Activated CD4-positive, alpha-beta T cell treated with anti-CD3 and anti-CD28 coated beads for 36 hours (primary cell): ENCODE data around the gene CCDC106. TPM values are rescaled to one million over a fixed set of nuclear protein-coding genes. Genes with fewer than 3 reads are reported as not detected.

Source experiments
- ATAC-seq: fragments of 200-7000 bp; cut with Tn5 transposase; one replicate; pipeline ENCODE4 v1.10.0; 2021; ENCODE audit warnings: mild to moderate bottlenecking, moderate library complexity
- CTCF ChIA-PET: fragments of 350-600 bp; sonication (Branson Sonifier 250); formaldehyde crosslinking; loops from one replicate; lab custom pipeline; 2021; ENCODE audit warnings: antibody characterized with exemption; lab: Charles Lee
- POLR2A ChIA-PET: fragments of 350-600 bp; sonication (Branson Sonifier 250); formaldehyde crosslinking; loops from one replicate; lab custom pipeline; 2021; ENCODE audit warnings: antibody characterized with exemption, inconsistent platforms; lab: Charles Lee
- DNase-seq: peaks from one replicate; pipeline ENCODE4 v3.0.0-alpha.2; 2020
- H3K27ac Mint-ChIP-seq: one replicate; pipeline ENCODE4 v1.8.0; 2021; ENCODE audit warnings: mixed read lengths
- H3K27me3 Mint-ChIP-seq: one replicate; pipeline ENCODE4 v1.8.0; 2021; ENCODE audit warnings: mixed read lengths
- H3K36me3 Mint-ChIP-seq: one replicate; pipeline ENCODE4 v1.8.0; 2021; ENCODE audit warnings: low read depth, mixed read lengths
- H3K4me1 Mint-ChIP-seq: one replicate; pipeline ENCODE4 v1.8.0; 2021; ENCODE audit warnings: mixed read lengths
- H3K4me3 Mint-ChIP-seq: one replicate; pipeline ENCODE4 v1.8.0; 2021; ENCODE audit warnings: mild to moderate bottlenecking, moderate library complexity, mixed read lengths
- H3K9me3 Mint-ChIP-seq: one replicate; pipeline ENCODE4 v1.8.0; 2021; ENCODE audit warnings: low read depth, mixed read lengths
- intact Hi-C, 2 experiments: fragments of 100-400 bp; cut with DNase I in 1 of 2; cut with micrococcal nuclease in 1 of 2; formaldehyde crosslinking; loops; one replicate each; pipeline versions ENCODE4 v1.14.2 to v1.15.1; 2022 to 2024; cut with DNase I, micrococcal nuclease
- total RNA-seq, 2 experiments: library from RNA; stranded (reverse); gene quantifications; one replicate each; pipeline ENCODE4 v1.2.3, GENCODE V29; 2021

Gene CCDC106
- total RNA-seq, 2 experiments from 2014 or later = 6.2 to 6.3 TPM

DNA sequence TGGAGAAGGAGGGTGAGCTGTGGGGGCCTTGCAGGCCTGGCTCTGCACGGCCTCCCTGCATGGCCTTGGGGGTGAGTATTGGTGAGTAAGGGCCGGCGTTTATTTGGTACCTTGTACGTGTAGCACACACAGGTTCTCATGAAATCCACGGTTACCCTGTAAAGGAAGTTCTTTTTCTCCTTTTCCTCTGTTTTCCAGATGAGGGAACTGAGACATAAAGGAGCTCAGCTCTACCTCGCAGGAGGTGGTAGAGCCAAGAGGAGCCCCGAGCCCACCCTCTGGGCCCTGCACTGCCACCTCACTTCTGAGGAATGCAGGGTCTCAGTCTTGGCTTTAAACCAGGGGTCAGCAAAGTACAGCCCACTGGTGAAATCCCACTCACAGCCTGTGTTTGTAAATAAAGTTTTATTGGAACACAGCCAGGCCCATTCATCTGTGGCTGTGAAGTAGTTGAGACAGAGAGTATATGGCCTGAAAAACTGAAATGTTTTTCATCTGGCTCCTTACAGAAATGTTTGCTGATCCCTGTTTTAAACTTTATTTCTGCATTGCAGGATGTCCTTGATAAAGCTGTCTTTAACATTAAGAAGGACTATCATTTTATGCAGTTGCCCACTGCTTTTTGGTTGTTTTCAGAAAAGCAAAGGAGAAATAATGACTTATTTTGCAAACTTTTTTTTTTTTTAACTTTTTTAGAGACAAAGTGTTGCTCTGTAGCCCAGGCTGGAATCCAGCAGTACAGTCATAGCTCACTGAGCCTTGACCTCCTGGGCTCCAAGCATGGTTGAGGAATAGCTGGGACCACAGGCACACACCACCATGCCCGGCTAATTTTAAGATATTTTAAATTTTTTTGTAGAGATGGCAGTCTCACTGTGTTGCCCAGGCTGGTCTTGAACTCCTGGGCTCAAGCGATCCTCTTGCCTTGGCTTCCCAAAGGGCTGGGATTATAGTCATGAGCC lies 33.4 kb downstream of the CCDC106 start:
- Mint-ChIP-seq H3K27ac (no peak overlapping the region), H3K4me1 (peaks cover 43% of the 10 kb centered on the region), H3K27me3 (no peaks in the 10 kb centered on the region), H3K9me3 (no peaks in the 10 kb centered on the region), H3K36me3 (peaks cover 53% of the 10 kb centered on the region), H3K4me3 (no peak overlapping the region)
- no peak for DNase-seq
- ChIA-PET POLR2A (no interaction called here), CTCF (interaction anchor here (0.6 to 0.8 kb wide), 2 partner anchors 25 to 82 kb away, joined by 3 read pairs; partner anchors contain the start of gene FIZ1)
- intact Hi-C loops = no loop called here
- ATAC-seq = no peak

DNA sequence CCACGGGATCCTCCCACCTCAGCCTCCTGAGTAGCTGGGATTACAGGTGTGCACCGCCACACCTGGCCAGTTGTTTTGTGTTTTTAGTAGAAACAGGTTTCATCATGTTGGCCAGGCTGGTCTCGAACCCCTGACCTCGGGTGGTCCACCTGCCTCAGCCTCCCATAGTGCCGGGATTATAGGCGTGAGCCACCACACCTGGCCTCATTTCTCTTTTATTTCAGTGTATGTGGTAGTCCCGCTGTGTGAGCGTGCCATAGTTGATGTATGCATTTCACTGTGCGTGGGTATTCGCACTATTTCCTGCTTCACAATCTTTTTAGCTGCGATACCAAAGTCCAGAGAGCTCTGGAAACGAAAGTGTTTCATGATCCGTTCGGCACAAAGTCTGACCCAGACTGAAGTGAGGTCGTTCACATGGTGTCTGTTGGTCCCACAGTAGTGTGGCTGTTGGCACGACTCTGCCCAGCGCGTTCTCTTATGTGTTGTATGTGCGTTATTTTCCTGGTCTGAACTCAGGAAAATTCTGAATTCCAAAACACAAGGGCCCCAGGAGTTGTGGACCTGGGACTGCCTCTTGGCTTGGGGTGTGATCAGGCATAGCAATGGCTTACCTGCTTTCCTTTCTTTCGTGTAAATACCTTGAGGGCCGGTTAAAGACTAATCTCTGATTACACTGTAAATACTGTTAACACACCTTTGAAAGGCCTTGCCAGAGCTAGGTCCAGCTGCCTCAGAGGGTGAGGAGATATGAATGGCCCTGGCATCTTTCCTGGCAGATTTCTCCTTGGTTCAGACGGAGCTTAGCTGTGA lies 35.6 kb downstream of the CCDC106 start:
- intact Hi-C loops = no loop called here
- ATAC-seq (no peak), DNase-seq (no peak)
- Mint-ChIP-seq H3K4me3 (no peak overlapping the region), H3K27ac (peak overlapping the region; percentile 25), H3K27me3 (no peaks in the 10 kb centered on the region), H3K9me3 (no peaks in the 10 kb centered on the region), H3K36me3 (peaks cover 40% of the 10 kb centered on the region), H3K4me1 (peaks cover 23% of the 10 kb centered on the region)
- ChIA-PET POLR2A (no interaction called here), CTCF (no interaction called here)

DNA sequence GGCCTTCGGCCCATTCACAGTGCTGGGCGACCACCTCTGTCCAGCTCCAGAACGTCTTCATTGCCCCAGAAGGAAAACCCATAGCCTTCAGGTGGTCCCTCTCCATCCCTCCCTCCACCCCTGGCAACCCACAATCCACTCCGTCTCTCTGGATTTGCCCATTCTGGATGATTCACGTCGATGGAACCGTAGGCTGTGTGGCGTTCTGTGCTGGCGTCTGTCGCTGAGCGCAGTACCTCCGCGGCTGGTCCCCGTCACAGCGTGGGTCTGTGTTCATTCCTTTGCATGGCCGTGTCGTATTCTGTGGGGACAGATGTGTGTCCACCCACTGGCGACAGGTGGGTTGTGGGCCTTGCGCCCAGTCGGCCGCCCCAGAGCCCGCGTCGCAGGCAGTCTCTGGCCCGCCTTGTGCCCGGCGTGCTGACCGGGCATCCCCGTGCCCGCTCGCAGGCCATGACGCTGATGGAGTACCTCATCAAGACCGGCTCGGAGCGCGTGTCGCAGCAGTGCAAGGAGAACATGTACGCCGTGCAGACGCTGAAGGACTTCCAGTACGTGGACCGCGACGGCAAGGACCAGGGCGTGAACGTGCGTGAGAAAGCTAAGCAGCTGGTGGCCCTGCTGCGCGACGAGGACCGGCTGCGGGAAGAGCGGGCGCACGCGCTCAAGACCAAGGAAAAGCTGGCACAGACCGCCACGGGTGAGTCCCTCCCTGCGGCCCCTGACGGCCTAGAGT lies 37.1 kb downstream of the CCDC106 start:
- intact Hi-C loops = no loop called here
- H3K27me3 Mint-ChIP-seq = no peaks in the 10 kb centered on the region
- DNase-seq (no peak), ATAC-seq (no peak)
- H3K27ac Mint-ChIP-seq = no peak overlapping the region
- peaks cover 10% of the 10 kb centered on the region for H3K4me1 Mint-ChIP-seq
- peaks cover 36% of the 10 kb centered on the region for H3K36me3 Mint-ChIP-seq
- CTCF ChIA-PET = no interaction called here
- POLR2A ChIA-PET = no interaction called here
- H3K4me3 Mint-ChIP-seq = no peak overlapping the region
- no peaks in the 10 kb centered on the region for H3K9me3 Mint-ChIP-seq

DNA sequence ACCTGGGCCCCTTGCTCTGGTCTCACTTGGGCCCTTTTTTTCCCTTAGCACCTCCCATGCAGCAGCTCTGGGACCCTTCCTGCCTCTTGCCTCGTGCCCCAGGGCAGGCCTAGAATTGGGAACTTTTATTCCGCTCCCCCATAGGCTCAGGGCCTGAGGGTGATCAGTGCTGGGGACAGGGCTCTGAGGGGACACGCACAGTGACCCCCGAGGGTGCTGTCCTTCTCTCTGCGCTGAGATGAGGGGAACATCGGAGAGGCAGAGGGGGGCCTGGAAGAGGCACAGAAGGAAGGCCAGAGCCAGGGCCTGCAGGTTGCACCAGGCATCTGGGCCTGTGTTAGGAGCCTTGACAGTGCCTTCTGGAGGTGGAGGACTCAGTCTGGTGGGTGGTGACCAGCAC lies 37.8 kb downstream of the CCDC106 start:
- intact Hi-C loops = no loop called here
- H3K27ac Mint-ChIP-seq = no peak overlapping the region

GRCh38 chr19:55686311-55687050 lies 38.5 kb downstream of the CCDC106 start:
- DNase-seq (no peak), ATAC-seq (no peak)
- CTCF ChIA-PET = no interaction called here
- Mint-ChIP-seq H3K4me3 (no peak overlapping the region), H3K9me3 (no peaks in the 10 kb centered on the region), H3K27ac (no peak overlapping the region), H3K4me1 (peaks cover 6% of the 10 kb centered on the region), H3K36me3 (peaks cover 37% of the 10 kb centered on the region), H3K27me3 (no peaks in the 10 kb centered on the region)
- intact Hi-C loops = no loop called here
- POLR2A ChIA-PET = no interaction called here

More for the DNA sequence above, 37.8 kb downstream of the CCDC106 start:
- ChIA-PET CTCF (no interaction called here), POLR2A (no interaction called here)
- DNase-seq = no peak
- no peak overlapping the region for H3K4me3 Mint-ChIP-seq
- no peaks in the 10 kb centered on the region for H3K9me3 Mint-ChIP-seq
- H3K4me1 Mint-ChIP-seq = peaks cover 6% of the 10 kb centered on the region
- H3K36me3 Mint-ChIP-seq = peaks cover 37% of the 10 kb centered on the region
- H3K27me3 Mint-ChIP-seq = no peaks in the 10 kb centered on the region
- no peak for ATAC-seq

DNA sequence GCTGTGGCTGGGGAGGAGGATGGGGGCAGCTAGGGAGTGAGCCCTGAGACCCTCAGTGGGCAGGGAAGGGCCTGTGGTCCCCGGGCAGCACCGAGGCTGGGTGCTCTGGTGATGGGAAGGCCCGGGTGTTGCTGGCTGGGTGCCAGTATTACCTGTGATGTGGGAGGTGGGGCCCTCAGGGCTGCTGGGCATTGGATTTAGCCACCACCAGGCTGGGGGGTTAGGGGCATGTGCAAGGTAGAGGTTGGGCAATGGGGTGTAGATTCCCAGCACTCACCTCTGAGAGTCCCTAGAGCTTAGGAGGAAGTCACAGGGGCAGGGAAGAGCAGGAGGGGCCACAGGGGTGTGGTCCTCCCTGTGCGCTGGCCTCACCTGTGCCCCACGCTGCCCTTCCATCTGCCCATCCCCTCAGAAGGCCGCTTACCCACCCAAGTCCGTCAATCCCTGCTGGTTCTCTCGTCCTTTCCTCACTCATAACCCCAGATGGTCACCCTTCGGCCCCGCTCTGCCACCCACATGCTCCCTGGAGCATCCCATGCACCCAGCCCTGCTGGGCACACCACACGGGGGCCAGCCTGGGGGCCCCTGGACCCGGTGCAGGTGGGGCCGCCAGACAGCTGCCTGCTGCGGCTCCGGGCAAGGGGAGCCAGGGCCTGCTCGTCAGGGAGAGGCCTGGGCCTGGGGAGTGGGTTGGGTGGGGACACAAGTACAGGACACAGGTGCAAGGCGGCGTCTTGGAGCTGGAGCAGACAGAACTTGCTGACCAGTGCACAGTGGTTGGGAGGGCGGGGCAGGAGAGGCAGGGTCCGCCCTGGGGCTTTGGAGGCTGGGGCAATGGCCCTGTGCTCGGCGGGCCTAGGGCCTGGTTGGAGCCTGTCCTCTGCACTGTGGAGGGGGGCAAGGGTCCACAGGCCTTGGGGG lies 39.5 kb downstream of the CCDC106 start:
- ChIA-PET CTCF (no interaction called here), POLR2A (no interaction called here)
- DNase-seq = no peak
- no peaks in the 10 kb centered on the region for H3K9me3 Mint-ChIP-seq
- peaks cover 6% of the 10 kb centered on the region for H3K4me1 Mint-ChIP-seq
- H3K4me3 Mint-ChIP-seq = no peak overlapping the region
- intact Hi-C loops = no loop called here
- no peaks in the 10 kb centered on the region for H3K27me3 Mint-ChIP-seq
- H3K36me3 Mint-ChIP-seq = peaks cover 35% of the 10 kb centered on the region
- ATAC-seq = no peak
- H3K27ac Mint-ChIP-seq = no peak overlapping the region

GRCh38 chr19:55688422-55689218 lies 40.6 kb downstream of the CCDC106 start:
- intact Hi-C loops = no loop called here

DNA sequence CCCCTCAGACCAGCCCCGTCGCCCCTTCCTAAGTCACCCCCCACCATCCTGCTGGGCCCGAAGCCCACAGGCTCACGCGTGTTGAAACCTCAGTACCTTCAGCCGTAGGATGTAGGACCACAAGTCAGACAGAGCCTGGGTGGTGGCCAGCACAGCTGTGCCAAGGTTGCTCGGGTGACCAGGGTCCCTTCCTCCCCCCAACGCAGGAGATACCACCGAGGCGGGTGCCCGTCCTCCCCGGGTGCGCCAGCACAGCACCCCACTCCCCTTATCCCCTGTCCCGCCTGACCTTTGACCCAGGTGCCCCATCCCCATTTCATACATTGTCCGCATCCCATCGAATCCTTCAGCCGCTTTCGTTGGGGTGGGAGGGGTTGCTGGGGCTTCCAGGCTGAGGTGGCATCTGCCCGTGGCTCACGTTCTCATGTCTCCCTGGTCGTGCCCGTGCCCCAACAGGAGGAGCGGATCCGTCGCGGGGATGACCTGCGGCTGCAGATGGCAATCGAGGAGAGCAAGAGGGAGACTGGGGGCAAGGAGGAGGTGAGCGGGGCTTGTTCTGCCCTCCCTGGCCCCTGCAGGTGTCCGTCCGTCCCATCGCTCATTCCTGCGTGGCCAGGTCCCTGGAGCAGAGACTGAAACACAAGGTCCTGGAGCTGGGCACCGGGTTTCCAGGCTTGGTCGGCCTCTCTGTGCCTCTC lies 41.5 kb downstream of the CCDC106 start:
- POLR2A ChIA-PET = interaction anchor here (0.6 kb wide), 1 partner anchor 1594 kb away, joined by 3 read pairs; no protein-coding TSS in a partner anchor
- Mint-ChIP-seq H3K4me1 (peaks cover 3% of the 10 kb centered on the region), H3K4me3 (no peak overlapping the region), H3K36me3 (peaks cover 30% of the 10 kb centered on the region), H3K27ac (no peak overlapping the region), H3K9me3 (no peaks in the 10 kb centered on the region), H3K27me3 (no peaks in the 10 kb centered on the region)
- intact Hi-C loops = no loop called here
- no peak for DNase-seq
- ATAC-seq = no peak
- CTCF ChIA-PET = no interaction called here

More at GRCh38 chr19:55688422-55689218, 40.6 kb downstream of the CCDC106 start:
- POLR2A ChIA-PET = no interaction called here
- CTCF ChIA-PET = no interaction called here
- Mint-ChIP-seq H3K4me3 (no peak overlapping the region), H3K27me3 (no peaks in the 10 kb centered on the region), H3K9me3 (no peaks in the 10 kb centered on the region), H3K36me3 (peaks cover 30% of the 10 kb centered on the region), H3K27ac (no peak overlapping the region), H3K4me1 (peaks cover 5% of the 10 kb centered on the region)
- no peak for ATAC-seq
- DNase-seq = no peak

GRCh38 chr19:55690109-55690768 lies 42.2 kb downstream of the CCDC106 start:
- intact Hi-C loops = no loop called here
- CTCF ChIA-PET = no interaction called here
- peaks cover 3% of the 10 kb centered on the region for H3K4me1 Mint-ChIP-seq
- peaks cover 31% of the 10 kb centered on the region for H3K36me3 Mint-ChIP-seq
- no peak overlapping the region for H3K27ac Mint-ChIP-seq
- POLR2A ChIA-PET = interaction anchor here (0.6 kb wide), 1 partner anchor 1593 kb away, joined by 3 read pairs; no protein-coding TSS in a partner anchor
- ATAC-seq (no peak), DNase-seq (no peak)
- H3K27me3 Mint-ChIP-seq = no peaks in the 10 kb centered on the region
- no peaks in the 10 kb centered on the region for H3K9me3 Mint-ChIP-seq
- no peak overlapping the region for H3K4me3 Mint-ChIP-seq
